ENCODE data around the gene RPL13. TPM values are rescaled to one million over a fixed set of nuclear protein-coding genes. Genes with fewer than 3 reads are reported as not detected.

RPL13 gene
- total and polyA plus RNA-seq, 2 of the 4 experiments (the other 2 are of a cell fraction), result 2,098 to 3,527 TPM

DNA sequence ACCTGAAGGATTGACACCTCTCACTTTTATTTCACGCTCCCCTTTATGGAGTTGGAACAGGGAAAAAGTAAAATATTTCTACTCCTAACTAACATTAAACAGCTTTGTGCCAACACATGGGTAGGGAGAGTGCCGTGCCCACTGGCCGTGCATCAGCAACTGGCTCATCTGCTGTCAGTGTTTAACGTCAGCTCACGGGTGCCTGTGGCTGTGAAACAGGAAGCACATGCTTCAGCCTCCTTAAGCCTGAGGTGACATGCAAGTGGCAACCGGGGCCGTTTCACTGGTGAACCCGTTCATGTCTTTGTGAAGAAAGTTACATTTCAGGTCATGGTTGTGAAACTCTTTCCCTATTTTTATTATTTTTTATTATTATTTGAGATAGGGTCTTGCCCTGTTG is 49.1 kb upstream of the RPL13 start:
- no peak overlapping the region for H4K5ac ChIP-seq (ENCODE audit: low read depth, low read length)
- intact Hi-C loops (cut with micrococcal nuclease) (no loop called here), dilution Hi-C loops (cut with HindIII; ENCODE audit: low sequenced_read_pairs, unreplicated experiment) (no loop called here), in situ Hi-C loops (cut with MboI; ENCODE audit: low sequenced_read_pairs) (no loop called here)
- H2AFZ ChIP-seq (replicated peaks; ENCODE audit: low read length, poor library complexity), result no peak overlapping the region
- H3K14ac ChIP-seq (replicated peaks; ENCODE audit: low read depth, low read length), result no peak overlapping the region
- ATAC-seq (ENCODE audit: low read depth) (no peak), DNase-seq (no peak)
- H3K4me2 ChIP-seq (ENCODE audit: low read depth, low read length), result no peak overlapping the region
- H2AK9ac ChIP-seq (replicated peaks; ENCODE audit: low read depth, low read length, poor library complexity), result no peak overlapping the region
- H3K79me1 ChIP-seq (ENCODE audit: low read depth in 1 of 2, low read length in 2 of 2), result peaks cover 30 to 50% of the 10 kb centered on the region in 2 experiments
- H2BK15ac ChIP-seq (ENCODE audit: low read depth, low read length), result no peak overlapping the region
- H4K91ac ChIP-seq (ENCODE audit: insufficient read depth, low read depth, low read length), result no peak overlapping the region
- no peak overlapping the region for H3K27ac ChIP-seq (ENCODE audit: insufficient read depth, low read length)
- H2BK120ac ChIP-seq (ENCODE audit: low read depth, low read length), result no peak overlapping the region
- peaks cover 21% of the 10 kb centered on the region for H4K20me1 ChIP-seq (ENCODE audit: insufficient read depth, low read length)
- H3K4me3 ChIP-seq (ENCODE audit: insufficient read depth, low read depth, low read length), result no peak overlapping the region
- ChIA-PET CTCF (no interaction called here), POLR2A (ENCODE audit: unreplicated experiment) (no interaction called here)
- H3K9me3 ChIP-seq (ENCODE audit: control insufficient read depth, insufficient read depth, low read length), result no peaks in the 10 kb centered on the region
- H3K27me3 ChIP-seq (ENCODE audit: control insufficient read depth, insufficient read depth, low read length), result no peaks in the 10 kb centered on the region
- no peak overlapping the region for H3K56ac ChIP-seq (ENCODE audit: extremely low read depth, insufficient read depth, low read length)
- H2BK20ac ChIP-seq (ENCODE audit: low read depth, low read length), result no peak overlapping the region
- peaks cover 31% of the 10 kb centered on the region for H3K36me3 ChIP-seq (ENCODE audit: control insufficient read depth, insufficient read depth, low read length)
- H3K18ac ChIP-seq (ENCODE audit: low read depth, low read length), result no peak overlapping the region
- no peak overlapping the region for H3K23ac ChIP-seq (ENCODE audit: low read depth, low read length)
- H2BK5ac ChIP-seq (ENCODE audit: low read depth, low read length, poor library complexity, severe bottlenecking), result no peak overlapping the region
- 100% methylated on average over 1 of the region's 8 CpGs; no CpG with 5 or more reads in 1 of the 2 experiments for WGBS, 2 experiments (ENCODE audit: extremely low coverage in 2 of 2, insufficient read length in 1 of 2)
- no TSS peak for BruUV-seq (replicated peaks)
- H2AK5ac ChIP-seq (ENCODE audit: low read depth, low read length), result no peak overlapping the region
- peaks cover 5% of the 10 kb centered on the region for H3K4me1 ChIP-seq (ENCODE audit: control insufficient read depth, insufficient read depth, low read length)
- no peak overlapping the region for H3K9ac ChIP-seq (ENCODE audit: low read depth, low read length)
- H3K4ac ChIP-seq (ENCODE audit: low read depth, low read length), result no peak overlapping the region
- H4K8ac ChIP-seq (ENCODE audit: low read depth in 2 of 2, low read length in 2 of 2), result no peak overlapping the region
- H3K9me1 ChIP-seq (ENCODE audit: insufficient read depth, low read length), result peaks cover 3% of the 10 kb centered on the region; the same call in 1 of the 2 replicates
- TF ChIP-seq POLR2A (IDR thresholded peaks at IDR 0.05; ENCODE audit: low read depth, low read length), result no peak
- no peak for TF ChIP-seq RCOR1 (IDR thresholded peaks at IDR 0.05; ENCODE audit: insufficient replicate concordance, low read length)
- TF ChIP-seq SMC3 (IDR thresholded peaks at IDR 0.05; ENCODE audit: low read depth, low read length), result no peak
- no peak for TF ChIP-seq FOS (IDR thresholded peaks at IDR 0.05; ENCODE audit: low read depth, low read length)
- TF ChIP-seq MAFK (IDR thresholded peaks at IDR 0.05; ENCODE audit: low read depth, low read length), result no peak
- TF ChIP-seq, protein P1, sequence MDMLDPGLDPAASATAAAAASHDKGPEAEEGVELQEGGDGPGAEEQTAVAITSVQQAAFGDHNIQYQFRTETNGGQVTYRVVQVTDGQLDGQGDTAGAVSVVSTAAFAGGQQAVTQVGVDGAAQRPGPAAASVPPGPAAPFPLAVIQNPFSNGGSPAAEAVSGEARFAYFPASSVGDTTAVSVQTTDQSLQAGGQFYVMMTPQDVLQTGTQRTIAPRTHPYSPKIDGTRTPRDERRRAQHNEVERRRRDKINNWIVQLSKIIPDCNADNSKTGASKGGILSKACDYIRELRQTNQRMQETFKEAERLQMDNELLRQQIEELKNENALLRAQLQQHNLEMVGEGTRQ (IDR thresholded peaks at IDR 0.05; ENCODE audit: low read depth, low read length), result no peak
- no peak for TF ChIP-seq BHLHE40 (IDR thresholded peaks at IDR 0.05; ENCODE audit: low read depth, low read length)
- no peak for TF ChIP-seq CHD1 (IDR thresholded peaks at IDR 0.05; ENCODE audit: low read depth, low read length)
- TF ChIP-seq CEBPB (IDR thresholded peaks at IDR 0.05; ENCODE audit: low read depth, low read length), result no peak
- no peak for TF ChIP-seq MXI1 (IDR thresholded peaks at IDR 0.05; ENCODE audit: borderline replicate concordance, low read depth, low read length)
- no peak for TF ChIP-seq RFX5 (IDR thresholded peaks at IDR 0.05; ENCODE audit: low read depth, low read length)
- TF ChIP-seq RAD21 (IDR thresholded peaks at IDR 0.05; ENCODE audit: low read length), result no peak
- TF ChIP-seq, protein P2, sequence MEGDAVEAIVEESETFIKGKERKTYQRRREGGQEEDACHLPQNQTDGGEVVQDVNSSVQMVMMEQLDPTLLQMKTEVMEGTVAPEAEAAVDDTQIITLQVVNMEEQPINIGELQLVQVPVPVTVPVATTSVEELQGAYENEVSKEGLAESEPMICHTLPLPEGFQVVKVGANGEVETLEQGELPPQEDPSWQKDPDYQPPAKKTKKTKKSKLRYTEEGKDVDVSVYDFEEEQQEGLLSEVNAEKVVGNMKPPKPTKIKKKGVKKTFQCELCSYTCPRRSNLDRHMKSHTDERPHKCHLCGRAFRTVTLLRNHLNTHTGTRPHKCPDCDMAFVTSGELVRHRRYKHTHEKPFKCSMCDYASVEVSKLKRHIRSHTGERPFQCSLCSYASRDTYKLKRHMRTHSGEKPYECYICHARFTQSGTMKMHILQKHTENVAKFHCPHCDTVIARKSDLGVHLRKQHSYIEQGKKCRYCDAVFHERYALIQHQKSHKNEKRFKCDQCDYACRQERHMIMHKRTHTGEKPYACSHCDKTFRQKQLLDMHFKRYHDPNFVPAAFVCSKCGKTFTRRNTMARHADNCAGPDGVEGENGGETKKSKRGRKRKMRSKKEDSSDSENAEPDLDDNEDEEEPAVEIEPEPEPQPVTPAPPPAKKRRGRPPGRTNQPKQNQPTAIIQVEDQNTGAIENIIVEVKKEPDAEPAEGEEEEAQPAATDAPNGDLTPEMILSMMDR (conservative IDR thresholded peaks at IDR 0.05; ENCODE audit: low read depth, low read length), result no peak
- TF ChIP-seq MAZ (IDR thresholded peaks at IDR 0.05; ENCODE audit: borderline replicate concordance, low read depth, low read length), result no peak
- no peak for TF ChIP-seq NFE2L2 (IDR thresholded peaks at IDR 0.05; ENCODE audit: low read depth, low read length)

All from IMR-90 (cell line).